K562 (cell line): ENCODE measurements around the gene NALCN. TPM values are rescaled to one million over a fixed set of nuclear protein-coding genes. Genes with fewer than 3 reads are reported as not detected.

ENCODE experiments used
- ATAC-seq: fragments of 200-7000 bp; cut with Tn5 transposase; 3 replicates; pipeline ENCODE4 v1.9.1; 2020; ENCODE audit warnings: moderate library complexity
- BruUV-seq: library from RNA; stranded (reverse); fragments of 400-500 nt; replicated peaks from 2 replicates; lab custom pipeline; 2021; lab: Mats Ljungman, UMichigan
- CTCF ChIA-PET: fragments of 300-600 bp; formaldehyde crosslinking; extraction: SDS; loops from one replicate; lab custom pipeline; 2021; ENCODE audit warnings: low intra/inter-chr PET ratio; lab: Yijun Ruan, JAX
- POLR2A ChIA-PET: fragments of 300-600, 350-650 bp; sonication (Branson Sonifier 250); formaldehyde crosslinking; extraction: SDS; loops from one replicate; lab custom pipeline; 2021; ENCODE audit warnings: antibody characterized with exemption, inconsistent platforms; lab: Yijun Ruan, JAX
- DNase-seq, 4 experiments: peaks; one replicate each; pipeline versions ENCODE4 v3.0.0 to v3.0.0-alpha.2; 2011 to 2018; ENCODE audit warnings: low spot score in 3 of 4, mixed read lengths in 3 of 4; ENCODE audit errors: extremely low read depth in 1 of 4
- FAIRE-seq: peaks from 2 replicates; lab custom pipeline; 2011; peaks lifted over from hg19 to GRCh38; lab: Jason Lieb, UNC
- H2AFZ ChIP-seq: 2 replicates; pipeline ENCODE4 v1.6.0; 2011; ENCODE audit warnings: low read depth, low read length, control low read depth, inconsistent platforms
- H3K27ac ChIP-seq: fragments of 200-600 bp; 3 replicates; pipeline ENCODE4 v1.8.0; 2011; ENCODE audit warnings: low read depth, mild to moderate bottlenecking, control low read depth, inconsistent platforms, low read length, moderate library complexity, mixed read lengths; ENCODE audit errors: extremely low read depth
- H3K27me3 ChIP-seq, 2 experiments: fragments of 300-600 bp in 1 of 2; 2 replicates in 1 of 2; 3 replicates in 1 of 2; pipeline versions ENCODE4 v1.6.0 to v1.8.0; 2011; ENCODE audit warnings: inconsistent platforms in 2 of 2, low read length in 2 of 2, mild to moderate bottlenecking in 1 of 2, mixed read lengths in 1 of 2, moderate library complexity in 1 of 2; ENCODE audit not compliant: control insufficient read depth in 2 of 2, insufficient read depth in 2 of 2
- H3K36me3 ChIP-seq: fragments of 300-600 bp; 3 replicates; pipeline ENCODE4 v1.8.0; 2011; ENCODE audit warnings: mild to moderate bottlenecking, low read length, inconsistent platforms; ENCODE audit not compliant: control insufficient read depth, insufficient read depth
- H3K4me1 ChIP-seq, 2 experiments: fragments of 200-600 bp in 1 of 2; replicated peaks in 1 of 2; 2 replicates in 1 of 2; 3 replicates in 1 of 2; pipeline versions ENCODE4 v1.5.1 to v1.8.0; 2011; ENCODE audit warnings: inconsistent platforms in 2 of 2, low read length in 2 of 2, mild to moderate bottlenecking in 1 of 2, mixed read lengths in 1 of 2, moderate library complexity in 1 of 2; ENCODE audit not compliant: control insufficient read depth in 2 of 2, insufficient read depth in 2 of 2
- H3K4me2 ChIP-seq: 2 replicates; pipeline ENCODE4 v1.6.1; 2011; ENCODE audit warnings: low read length, control low read depth, inconsistent platforms, mixed read lengths; ENCODE audit not compliant: insufficient read depth
- H3K4me3 ChIP-seq: fragments of 200-600 bp; sonication (generic), shearing (Covaris generic); 2 replicates; pipeline ENCODE4 v1.5.1; 2016; ENCODE audit warnings: control low read depth, inconsistent platforms
- H3K79me2 ChIP-seq: fragments of 200-600 bp; 3 replicates; pipeline ENCODE4 v1.8.0; 2011; ENCODE audit warnings: low read length, inconsistent platforms; ENCODE audit not compliant: control insufficient read depth, insufficient read depth
- H3K9ac ChIP-seq, 2 experiments: 2 replicates each; pipeline versions ENCODE4 v1.6.0 to v1.6.1; 2011; ENCODE audit warnings: low read depth in 2 of 2, low read length in 2 of 2, control low read depth in 1 of 2, inconsistent platforms in 1 of 2, mild to moderate bottlenecking in 1 of 2, mixed read lengths in 1 of 2; ENCODE audit not compliant: insufficient read depth in 1 of 2
- H3K9me1 ChIP-seq: one replicate; pipeline ENCODE4 v1.6.0; 2011; ENCODE audit warnings: inconsistent platforms, mild to moderate bottlenecking, low read length, moderate library complexity; ENCODE audit not compliant: control insufficient read depth, insufficient read depth
- H3K9me3 ChIP-seq: replicated peaks from 2 replicates; pipeline ENCODE4 v1.5.1; 2011; ENCODE audit warnings: low read depth, low read length, inconsistent platforms; ENCODE audit not compliant: control insufficient read depth, insufficient read depth
- H4K20me1 ChIP-seq: replicated peaks from 2 replicates; pipeline ENCODE4 v1.6.1; 2011; ENCODE audit warnings: low read length, inconsistent platforms, mixed read lengths; ENCODE audit not compliant: control insufficient read depth, insufficient read depth
- BRCA1 ChIP-seq, 2 experiments: fragments of 450-650 bp in 1 of 2; sonication (generic) in 1 of 2; formaldehyde crosslinking in 1 of 2; IDR thresholded peaks; 2 replicates each; pipeline versions ENCODE4 v1.5.0 to v1.6.1; 2017 to 2020; ENCODE audit warnings: mild to moderate bottlenecking in 1 of 2, missing genetic modification reagents in 1 of 2
- CREM ChIP-seq: IDR thresholded peaks from 2 replicates; pipeline ENCODE4 v1.6.1; 2014; ENCODE audit warnings: antibody characterized with exemption, low read depth
- CTBP1 ChIP-seq: fragments of 450-650 bp; IDR thresholded peaks from 2 replicates; pipeline ENCODE4 v1.6.1; 2016; ENCODE audit warnings: borderline replicate concordance
- HEY1 ChIP-seq: fragments of 250-450 bp; sonication (Bioruptor Pico); IDR thresholded peaks from 2 replicates; pipeline ENCODE4 v1.5.0; 2020; ENCODE audit warnings: mild to moderate bottlenecking, moderate library complexity, borderline replicate concordance
- SP1 ChIP-seq: sonication (generic); formaldehyde crosslinking; IDR thresholded peaks from 2 replicates; pipeline ENCODE4 v1.8.1; 2022; ENCODE audit warnings: mild to moderate bottlenecking, missing genetic modification reagents
- TAF1 ChIP-seq: IDR thresholded peaks from 2 replicates; pipeline ENCODE4 v1.6.1; 2011; ENCODE audit warnings: mild to moderate bottlenecking, low read length, moderate library complexity; ENCODE audit not compliant: insufficient read depth, control insufficient read depth, severe bottlenecking; ENCODE audit errors: extremely low read depth
- ZBED1 ChIP-seq: IDR thresholded peaks from 2 replicates; pipeline ENCODE4 v1.6.1; 2014
- ZFPM2 ChIP-seq: fragments of 250-450 bp; sonication (Bioruptor Pico); IDR thresholded peaks from 2 replicates; pipeline ENCODE4 v1.5.1; 2022; ENCODE audit warnings: mild to moderate bottlenecking
- WGBS: fragments of 100-300 bp; shearing (Covaris generic); methylation state at CpG from one replicate; pipeline ENCODE4 v1.1.6; 2016; ENCODE audit warnings: low coverage, mixed read lengths; ENCODE audit not compliant: insufficient coverage; ENCODE audit errors: missing lambda C conversion rate; 5-methylcytosine and 5-hydroxymethylcytosine counted together
- in situ Hi-C: fragments of 300-500 bp; cut with MboI; formaldehyde crosslinking; loops from 4 replicates; pipeline ENCODE4 v1.15.0; 2018; ENCODE audit warnings: inconsistent platforms, mixed read lengths
- intact Hi-C: fragments of 100-400 bp; cut with micrococcal nuclease; formaldehyde crosslinking; loops from 2 replicates; pipeline ENCODE4 v1.14.2; 2022
- polyA plus RNA-seq, 8 experiments: library from polyadenylated mRNA; depleted of rRNA in 4 of 8; stranded (reverse) in 5 of 8; unstranded in 3 of 8; fragments of >200 nt; fragmentation: Nextera tagmentation in 2 of 8; fragmentation: Illumina TruSeq in 1 of 8; extraction: Ambion mirVana in 2 of 8; extraction: Trizol in 1 of 8; gene quantifications; 2 replicates each; pipeline versions ENCODE4 v1.2.1 to v1.2.3, GENCODE V29; 2011 to 2014; ENCODE audit warnings: inconsistent platforms in 1 of 8, missing spikeins in 1 of 8
- total RNA-seq, 7 experiments: library from RNA; depleted of rRNA in 6 of 7; stranded (reverse); fragments of >200 nt in 6 of 7; fragmentation: Illumina TruSeq in 2 of 7; extraction: Trizol in 2 of 7; gene quantifications; 2 replicates each; pipeline versions ENCODE4 v1.2.1 to v1.2.3, GENCODE V29; 2011 to 2021; ENCODE audit warnings: low replicate concordance in 1 of 7
- TF ChIP-seq, protein P1 (sequence below), 2 experiments: fragments of 200-800 bp in 1 of 2; sonication (Bioruptor generic) in 1 of 2; sonication (generic) in 1 of 2; formaldehyde crosslinking in 1 of 2; IDR thresholded peaks in 1 of 2; conservative IDR thresholded peaks in 1 of 2; 2 replicates each; pipeline versions ENCODE4 v1.5.0 to v1.6.1; 2016 to 2020; ENCODE audit warnings: missing compliant biosample characterization in 1 of 2, missing genetic modification characterization in 1 of 2, missing genetic modification reagents in 1 of 2

The NALCN gene
- total and polyA plus RNA-seq, 9 of the 15 experiments (the other 6 are each of a cell fraction or from before 2014, with no cell fraction given), result not detected

DNA sequence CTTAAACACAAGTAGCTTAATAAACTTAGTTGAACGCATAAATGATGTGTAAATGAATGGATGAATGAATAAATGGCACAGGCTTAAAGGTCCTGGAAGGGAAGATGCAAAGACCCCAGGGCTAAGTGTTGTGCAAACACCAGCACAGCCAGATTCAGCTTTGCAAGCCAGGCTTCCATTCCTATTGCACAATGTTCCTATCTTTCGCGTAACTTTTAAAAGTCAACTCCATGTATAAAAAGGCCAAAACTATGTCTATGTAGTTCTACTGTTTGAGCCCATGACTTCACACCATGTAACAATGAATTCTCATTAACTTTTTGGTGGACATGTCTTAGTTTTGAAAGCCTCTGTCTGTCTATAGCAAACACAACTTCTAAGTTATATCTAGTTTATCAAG is 226.0 kb downstream of the NALCN start (continued):
- TF ChIP-seq, protein P1, sequence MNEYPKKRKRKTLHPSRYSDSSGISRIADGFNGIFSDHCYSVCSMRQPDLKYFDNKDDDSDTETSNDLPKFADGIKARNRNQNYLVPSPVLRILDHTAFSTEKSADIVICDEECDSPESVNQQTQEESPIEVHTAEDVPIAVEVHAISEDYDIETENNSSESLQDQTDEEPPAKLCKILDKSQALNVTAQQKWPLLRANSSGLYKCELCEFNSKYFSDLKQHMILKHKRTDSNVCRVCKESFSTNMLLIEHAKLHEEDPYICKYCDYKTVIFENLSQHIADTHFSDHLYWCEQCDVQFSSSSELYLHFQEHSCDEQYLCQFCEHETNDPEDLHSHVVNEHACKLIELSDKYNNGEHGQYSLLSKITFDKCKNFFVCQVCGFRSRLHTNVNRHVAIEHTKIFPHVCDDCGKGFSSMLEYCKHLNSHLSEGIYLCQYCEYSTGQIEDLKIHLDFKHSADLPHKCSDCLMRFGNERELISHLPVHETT (CRISPR knock-in tag; conservative IDR thresholded peaks at IDR 0.05 in 1 of 2, IDR thresholded peaks at IDR 0.05 in 1 of 2), result no peak
- TF ChIP-seq SP1 (CRISPR knock-in tag) (no peak), ZFPM2 (CRISPR knock-in tag) (no peak)

DNA sequence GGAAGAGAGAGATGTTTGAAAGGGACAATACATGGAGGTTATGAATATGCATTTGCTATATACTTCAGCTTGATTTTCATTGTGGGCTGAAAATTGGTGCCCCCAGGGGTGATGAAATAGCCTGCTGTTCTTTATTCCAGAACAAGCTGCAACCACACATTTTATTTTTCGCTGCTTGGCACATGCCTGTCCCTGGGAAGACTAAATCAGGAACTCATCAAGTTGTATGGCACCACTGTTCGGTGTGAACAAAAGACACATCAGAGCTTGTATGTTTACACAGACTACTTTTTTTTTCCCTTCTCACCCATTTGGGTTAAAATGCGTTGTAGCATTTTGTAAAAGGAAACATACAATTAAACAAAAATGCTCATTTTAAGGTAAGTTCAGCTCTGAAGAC is 230.7 kb downstream of the NALCN start:
- no peak for FAIRE-seq
- CTCF ChIA-PET, result no interaction called here

More for the DNA sequence above, 230.7 kb downstream of the NALCN start:
- in situ Hi-C loops, result no loop called here
- no peak overlapping the region for H2AFZ ChIP-seq
- POLR2A ChIA-PET, result no interaction called here
- no peaks in the 10 kb centered on the region for H4K20me1 ChIP-seq
- WGBS, result 6% methylated on average over 3 of the region's 3 CpGs
- no peak overlapping the region for H3K4me3 ChIP-seq
- H3K9me1 ChIP-seq, result no peaks in the 10 kb centered on the region
- no peaks in the 10 kb centered on the region for H3K4me1 ChIP-seq
- no peak overlapping the region for H3K4me2 ChIP-seq
- no peaks in the 10 kb centered on the region for H3K9me3 ChIP-seq
- ATAC-seq, result no peak
- BruUV-seq, result no TSS peak
- H3K79me2 ChIP-seq, result no peaks in the 10 kb centered on the region
- TF ChIP-seq BRCA1 (IDR thresholded peaks at IDR 0.05), result no peak
- no peak for TF ChIP-seq BRCA1 (CRISPR knock-in tag; IDR thresholded peaks at IDR 0.05)
- no peak for TF ChIP-seq TAF1
- TF ChIP-seq HEY1 (CRISPR knock-in tag), result no peak
- TF ChIP-seq CTBP1, result no peak
- no peak for TF ChIP-seq ZBED1
- TF ChIP-seq CREM, result no peak
- TF ChIP-seq, all 486 proteins: peak for 0
- DNase-seq, result no peak
- Histone ChIP-seq H3K36me3 (no peaks in the 10 kb centered on the region), H3K9ac (no peak overlapping the region), H3K27me3 (no peaks in the 10 kb centered on the region), H3K27ac (no peak overlapping the region)
- intact Hi-C loops, result no loop called here
